ENCODE results near the gene PIGS.

- TF ChIP-seq CTCF (IDR thresholded peaks at IDR 0.05) (no peak), POLR2A (IDR thresholded peaks at IDR 0.05) (no peak)
Measured at GRCh38 chr17:28549236-28550132, 21.8 kb downstream of the PIGS start.
